WTC11 (cell line): ENCODE data around the gene PKHD1. TPM values are rescaled to one million over a fixed set of nuclear protein-coding genes. Genes with fewer than 3 reads are reported as not detected.
A peak's percentile ranks its signal among the peaks of the same experiment; 100 is the strongest.

Experiments
- ATAC-seq: fragments of 200-7000 bp; cut with Tn5 transposase; 2 replicates; pipeline ENCODE4 v1.10.0; 2021; ENCODE audit warnings: mild to moderate bottlenecking, moderate library complexity
- CTCF ChIA-PET: fragments of 300-600 bp; sonication (Branson Sonifier 250); formaldehyde crosslinking; loops from one replicate; lab custom pipeline; 2021; ENCODE audit warnings: antibody characterized with exemption; lab: Charles Lee
- POLR2A ChIA-PET: fragments of 350-600 bp; sonication (Branson Sonifier 250); formaldehyde crosslinking; loops from one replicate; lab custom pipeline; 2021; ENCODE audit warnings: antibody characterized with exemption; lab: Charles Lee
- DNase-seq: peaks from one replicate; pipeline ENCODE4 v3.0.0; 2021; ENCODE audit warnings: low spot score
- H3K27ac Mint-ChIP-seq: 2 replicates; pipeline ENCODE4 v1.8.0; 2021; ENCODE audit warnings: mixed read lengths
- H3K27me3 Mint-ChIP-seq: 2 replicates; pipeline ENCODE4 v1.8.0; 2021; ENCODE audit warnings: low read depth, mild to moderate bottlenecking, moderate library complexity, mixed read lengths
- H3K36me3 Mint-ChIP-seq: 2 replicates; pipeline ENCODE4 v1.8.0; 2021; ENCODE audit warnings: mixed read lengths
- H3K4me1 Mint-ChIP-seq: 2 replicates; pipeline ENCODE4 v1.8.0; 2022; ENCODE audit warnings: mixed read lengths
- H3K4me3 Mint-ChIP-seq: 2 replicates; pipeline ENCODE4 v1.8.0; 2021; ENCODE audit warnings: mild to moderate bottlenecking, moderate library complexity, mixed read lengths
- H3K9me3 Mint-ChIP-seq: 2 replicates; pipeline ENCODE4 v1.8.0; 2021; ENCODE audit warnings: mixed read lengths
- CBFB ChIP-seq: sonication (generic); formaldehyde crosslinking; IDR thresholded peaks from 2 replicates; pipeline ENCODE4 v1.8.1; 2022; ENCODE audit warnings: mild to moderate bottlenecking, low read depth, missing genetic modification reagents
- FOXK1 ChIP-seq: sonication (generic); formaldehyde crosslinking; IDR thresholded peaks from 2 replicates; pipeline ENCODE4 v1.8.0; 2022; ENCODE audit warnings: mild to moderate bottlenecking, moderate library complexity, missing genetic modification reagents
- GTF2I ChIP-seq: fragments of 250-450 bp; sonication (Bioruptor Pico); conservative IDR thresholded peaks from 2 replicates; pipeline ENCODE4 v1.4.0; 2021; ENCODE audit warnings: mild to moderate bottlenecking
- JUN ChIP-seq: sonication (generic); formaldehyde crosslinking; IDR thresholded peaks from 2 replicates; pipeline ENCODE4 v1.8.0; 2023; ENCODE audit warnings: mild to moderate bottlenecking, missing genetic modification reagents
- MXD4 ChIP-seq: fragments of 250-450 bp; sonication (Bioruptor Pico); IDR thresholded peaks from 2 replicates; pipeline ENCODE4 v1.8.0; 2021; ENCODE audit warnings: mild to moderate bottlenecking, moderate library complexity, borderline replicate concordance
- MYBL2 ChIP-seq: sonication (generic); formaldehyde crosslinking; IDR thresholded peaks from 2 replicates; pipeline ENCODE4 v1.8.1; 2023; ENCODE audit warnings: mild to moderate bottlenecking, moderate library complexity, missing genetic modification reagents
- NFE2L1 ChIP-seq: sonication (generic); formaldehyde crosslinking; IDR thresholded peaks from 2 replicates; pipeline ENCODE4 v1.8.1; 2023; ENCODE audit warnings: missing genetic modification reagents
- NFYB ChIP-seq: sonication (generic); formaldehyde crosslinking; conservative IDR thresholded peaks from 2 replicates; pipeline ENCODE4 v1.8.0; 2022; ENCODE audit warnings: low read depth, missing genetic modification reagents
- NR3C1 ChIP-seq: sonication (generic); formaldehyde crosslinking; conservative IDR thresholded peaks from 2 replicates; pipeline ENCODE4 v1.8.1; 2023; ENCODE audit warnings: low read depth, mild to moderate bottlenecking, missing genetic modification reagents
- PRRX2 ChIP-seq: fragments of 250-450 bp; sonication (Bioruptor Pico); IDR thresholded peaks from 2 replicates; pipeline ENCODE4 v1.8.0; 2021; ENCODE audit warnings: mild to moderate bottlenecking
- SOX15 ChIP-seq: fragments of 250-450 bp; sonication (Bioruptor Pico); IDR thresholded peaks from 2 replicates; pipeline ENCODE4 v1.9.0; 2021; ENCODE audit warnings: mild to moderate bottlenecking
- TEAD4 ChIP-seq: sonication (generic); formaldehyde crosslinking; IDR thresholded peaks from 2 replicates; pipeline ENCODE4 v1.8.0; 2022; ENCODE audit warnings: mild to moderate bottlenecking, missing genetic modification reagents
- USF1 ChIP-seq: sonication (generic); formaldehyde crosslinking; IDR thresholded peaks from 2 replicates; pipeline ENCODE4 v1.8.0; 2022; ENCODE audit warnings: mild to moderate bottlenecking, missing genetic modification reagents
- USF2 ChIP-seq: sonication (generic); formaldehyde crosslinking; IDR thresholded peaks from 2 replicates; pipeline ENCODE4 v1.8.1; 2023; ENCODE audit warnings: mild to moderate bottlenecking, missing genetic modification reagents, moderate library complexity
- ZNF232 ChIP-seq: sonication (generic); formaldehyde crosslinking; IDR thresholded peaks from 2 replicates; pipeline ENCODE4 v1.8.0; 2022; ENCODE audit warnings: mild to moderate bottlenecking, missing genetic modification reagents
- total RNA-seq: library from RNA; stranded (reverse); gene quantifications from 3 replicates; pipeline ENCODE4 v1.2.3, GENCODE V29; 2021
- TF ChIP-seq, protein P1 (sequence below): fragments of 250-450 bp; sonication (Bioruptor Pico); IDR thresholded peaks from 2 replicates; pipeline ENCODE4 v2.1.2; 2022; ENCODE audit warnings: mild to moderate bottlenecking, moderate library complexity
- TF ChIP-seq, protein P2 (sequence below): fragments of 250-450 bp; sonication (Bioruptor Pico); IDR thresholded peaks from 2 replicates; pipeline ENCODE4 v1.9.0; 2021; ENCODE audit warnings: mild to moderate bottlenecking
- TF ChIP-seq, protein P3 (sequence below): sonication (generic); formaldehyde crosslinking; IDR thresholded peaks from 2 replicates; pipeline ENCODE4 v1.8.0; 2022; ENCODE audit warnings: mild to moderate bottlenecking, missing genetic modification reagents
- TF ChIP-seq, protein P4 (sequence below): sonication (generic); formaldehyde crosslinking; IDR thresholded peaks from 2 replicates; pipeline ENCODE4 v1.8.0; 2022; ENCODE audit warnings: mild to moderate bottlenecking, missing genetic modification reagents

PKHD1 gene
- total RNA-seq, 1 experiment from 2014 or later, result 0.15 TPM

GRCh38 chr6:51824940-51825339 lies 262.5 kb downstream of the PKHD1 start (continued):
- TF ChIP-seq PRRX2 (CRISPR knock-in tag), result no peak

- H3K27ac Mint-ChIP-seq, result no peak overlapping the region
- CTCF ChIA-PET, result no interaction called here
Observed at GRCh38 chr6:51820555-51820954, 266.9 kb downstream of the PKHD1 start.

GRCh38 chr6:51818520-51819022 lies 268.8 kb downstream of the PKHD1 start:
- DNase-seq (no peak), ATAC-seq (peak; percentile 41)
- H3K27ac Mint-ChIP-seq, result no peak overlapping the region
- peaks cover 3% of the 10 kb centered on the region; the same call in 1 of the 2 replicates for H3K9me3 Mint-ChIP-seq
- H3K36me3 Mint-ChIP-seq, result no peaks in the 10 kb centered on the region
- peak; percentile 52; the same call in 1 of the 2 replicates for TF ChIP-seq MXD4 (CRISPR knock-in tag)
- TF ChIP-seq USF1, result peak; percentile 88
- TF ChIP-seq FOXK1 (CRISPR knock-in tag), result peak; percentile 80; the same call in 1 of the 2 replicates
- TF ChIP-seq NR3C1 (CRISPR knock-in tag), result no peak
- no peak for TF ChIP-seq CBFB (CRISPR knock-in tag)
- TF ChIP-seq GTF2I, result peak; percentile 87
- TF ChIP-seq NFYB (CRISPR knock-in tag), result no peak
- TF ChIP-seq SOX15, result no peak
- TF ChIP-seq, protein P1, sequence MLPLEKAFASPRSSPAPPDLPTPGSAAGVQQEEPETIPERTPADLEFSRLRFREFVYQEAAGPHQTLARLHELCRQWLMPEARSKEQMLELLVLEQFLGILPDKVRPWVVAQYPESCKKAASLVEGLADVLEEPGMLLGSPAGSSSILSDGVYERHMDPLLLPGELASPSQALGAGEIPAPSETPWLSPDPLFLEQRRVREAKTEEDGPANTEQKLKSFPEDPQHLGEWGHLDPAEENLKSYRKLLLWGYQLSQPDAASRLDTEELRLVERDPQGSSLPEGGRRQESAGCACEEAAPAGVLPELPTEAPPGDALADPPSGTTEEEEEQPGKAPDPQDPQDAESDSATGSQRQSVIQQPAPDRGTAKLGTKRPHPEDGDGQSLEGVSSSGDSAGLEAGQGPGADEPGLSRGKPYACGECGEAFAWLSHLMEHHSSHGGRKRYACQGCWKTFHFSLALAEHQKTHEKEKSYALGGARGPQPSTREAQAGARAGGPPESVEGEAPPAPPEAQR (CRISPR knock-in tag), result no peak
- peak; percentile 36; the same call in 1 of the 2 replicates for TF ChIP-seq TEAD4
- TF ChIP-seq, protein P2, sequence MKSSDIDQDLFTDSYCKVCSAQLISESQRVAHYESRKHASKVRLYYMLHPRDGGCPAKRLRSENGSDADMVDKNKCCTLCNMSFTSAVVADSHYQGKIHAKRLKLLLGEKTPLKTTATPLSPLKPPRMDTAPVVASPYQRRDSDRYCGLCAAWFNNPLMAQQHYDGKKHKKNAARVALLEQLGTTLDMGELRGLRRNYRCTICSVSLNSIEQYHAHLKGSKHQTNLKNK (CRISPR knock-in tag), result no peak
- TF ChIP-seq USF2 (CRISPR knock-in tag), result peak; percentile 87
- H3K27me3 Mint-ChIP-seq, result no peaks in the 10 kb centered on the region
- H3K4me3 Mint-ChIP-seq, result no peak overlapping the region
- peaks cover 43% of the 10 kb centered on the region for H3K4me1 Mint-ChIP-seq
- ChIA-PET CTCF (no interaction called here), POLR2A (interaction anchor here (0.9 kb wide), 1 partner anchor 13 kb away, joined by 3 read pairs; no protein-coding TSS in a partner anchor)

More at GRCh38 chr6:51820555-51820954, 266.9 kb downstream of the PKHD1 start:
- DNase-seq, result no peak
- H3K27me3 Mint-ChIP-seq, result no peaks in the 10 kb centered on the region
- POLR2A ChIA-PET, result no interaction called here
- no peak for ATAC-seq
- no peak overlapping the region for H3K4me3 Mint-ChIP-seq
- H3K4me1 Mint-ChIP-seq, result peaks cover 23% of the 10 kb centered on the region
- peaks cover 3% of the 10 kb centered on the region; the same call in 1 of the 2 replicates for H3K9me3 Mint-ChIP-seq
- TF ChIP-seq, protein P3, sequence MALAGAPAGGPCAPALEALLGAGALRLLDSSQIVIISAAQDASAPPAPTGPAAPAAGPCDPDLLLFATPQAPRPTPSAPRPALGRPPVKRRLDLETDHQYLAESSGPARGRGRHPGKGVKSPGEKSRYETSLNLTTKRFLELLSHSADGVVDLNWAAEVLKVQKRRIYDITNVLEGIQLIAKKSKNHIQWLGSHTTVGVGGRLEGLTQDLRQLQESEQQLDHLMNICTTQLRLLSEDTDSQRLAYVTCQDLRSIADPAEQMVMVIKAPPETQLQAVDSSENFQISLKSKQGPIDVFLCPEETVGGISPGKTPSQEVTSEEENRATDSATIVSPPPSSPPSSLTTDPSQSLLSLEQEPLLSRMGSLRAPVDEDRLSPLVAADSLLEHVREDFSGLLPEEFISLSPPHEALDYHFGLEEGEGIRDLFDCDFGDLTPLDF (CRISPR knock-in tag), result no peak
- no peak for TF ChIP-seq MXD4 (CRISPR knock-in tag)
- TF ChIP-seq USF1, result no peak
- TF ChIP-seq TEAD4, result no peak
- H3K36me3 Mint-ChIP-seq, result no peaks in the 10 kb centered on the region

GRCh38 chr6:51817832-51818231 lies 269.6 kb downstream of the PKHD1 start:
- H3K27ac Mint-ChIP-seq, result peak overlapping the region; percentile 10; the same call in 1 of the 2 replicates
- H3K36me3 Mint-ChIP-seq, result no peaks in the 10 kb centered on the region; the same call in 1 of the 2 replicates
- POLR2A ChIA-PET, result interaction anchor here (0.9 kb wide), 1 partner anchor 14 kb away, joined by 3 read pairs; no protein-coding TSS in a partner anchor
- H3K4me1 Mint-ChIP-seq, result peaks cover 48% of the 10 kb centered on the region
- peaks cover 5% of the 10 kb centered on the region for H3K9me3 Mint-ChIP-seq
- H3K27me3 Mint-ChIP-seq, result no peaks in the 10 kb centered on the region
- DNase-seq (no peak), ATAC-seq (no peak)
- CTCF ChIA-PET, result no interaction called here
- no peak overlapping the region for H3K4me3 Mint-ChIP-seq
- TF ChIP-seq JUN (CRISPR knock-in tag) (no peak), GTF2I (no peak), MYBL2 (no peak), NFE2L1 (CRISPR knock-in tag) (no peak), ZNF232 (CRISPR knock-in tag) (no peak), PRRX2 (CRISPR knock-in tag) (no peak)
- TF ChIP-seq, protein P4, sequence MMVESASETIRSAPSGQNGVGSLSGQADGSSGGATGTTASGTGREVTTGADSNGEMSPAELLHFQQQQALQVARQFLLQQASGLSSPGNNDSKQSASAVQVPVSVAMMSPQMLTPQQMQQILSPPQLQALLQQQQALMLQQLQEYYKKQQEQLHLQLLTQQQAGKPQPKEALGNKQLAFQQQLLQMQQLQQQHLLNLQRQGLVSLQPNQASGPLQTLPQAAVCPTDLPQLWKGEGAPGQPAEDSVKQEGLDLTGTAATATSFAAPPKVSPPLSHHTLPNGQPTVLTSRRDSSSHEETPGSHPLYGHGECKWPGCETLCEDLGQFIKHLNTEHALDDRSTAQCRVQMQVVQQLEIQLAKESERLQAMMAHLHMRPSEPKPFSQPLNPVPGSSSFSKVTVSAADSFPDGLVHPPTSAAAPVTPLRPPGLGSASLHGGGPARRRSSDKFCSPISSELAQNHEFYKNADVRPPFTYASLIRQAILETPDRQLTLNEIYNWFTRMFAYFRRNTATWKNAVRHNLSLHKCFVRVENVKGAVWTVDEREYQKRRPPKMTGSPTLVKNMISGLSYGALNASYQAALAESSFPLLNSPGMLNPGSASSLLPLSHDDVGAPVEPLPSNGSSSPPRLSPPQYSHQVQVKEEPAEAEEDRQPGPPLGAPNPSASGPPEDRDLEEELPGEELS (CRISPR knock-in tag), result no peak
